HG02642 (cell line): Measurements from ENCODE around the gene FAM114A2.

Source experiments
- ATAC-seq: cut with Tn5 transposase; IDR thresholded peaks from one replicate; pipeline ENCODE4 v1.9.1; 2021; ENCODE audit warnings: mild to moderate bottlenecking; ENCODE audit not compliant: unreplicated experiment, poor library complexity

The FAM114A2 gene

DNA sequence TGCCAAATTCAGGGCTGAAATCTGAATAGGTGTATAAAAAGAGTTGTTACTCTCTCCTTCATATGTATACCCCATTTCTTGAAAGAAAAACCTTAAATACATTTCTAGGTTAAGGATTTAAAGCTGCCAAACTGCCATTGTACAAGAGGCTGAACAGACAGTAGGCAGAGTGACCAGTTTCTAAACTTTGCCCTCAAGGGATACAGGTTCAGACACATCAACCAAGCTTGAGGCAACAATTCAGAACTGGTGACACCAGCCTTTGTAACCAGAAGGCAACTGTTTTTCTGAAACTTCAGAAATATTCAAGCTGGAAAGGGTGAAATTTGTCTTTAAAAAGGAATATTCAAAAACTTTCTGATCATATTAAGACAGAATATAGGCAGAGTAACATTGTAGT is 47.5 kb downstream of the FAM114A2 start:
- no peak for ATAC-seq

DNA sequence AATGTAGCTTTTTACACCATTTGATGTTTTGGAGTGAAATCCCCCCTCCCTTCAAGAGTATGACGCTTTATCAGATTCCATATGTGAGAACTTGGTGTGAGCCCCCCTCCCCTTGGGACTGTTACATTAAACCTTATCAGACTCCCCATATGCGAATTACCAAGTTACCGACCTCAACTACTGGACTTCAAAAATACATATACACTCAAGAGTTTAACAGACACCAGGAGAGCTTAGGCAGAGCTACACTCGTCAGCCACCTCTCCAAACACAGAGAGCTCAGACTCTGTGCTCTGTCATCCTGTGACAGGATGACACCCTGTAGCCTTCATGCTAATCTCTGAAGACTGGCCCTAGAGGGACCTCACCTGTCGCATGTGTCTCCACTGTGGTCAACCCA is 50.2 kb downstream of the FAM114A2 start:
- no peak for ATAC-seq

- no peak for ATAC-seq
Observed at GRCh38 chr5:153987301-153987700, 51.4 kb downstream of the FAM114A2 start.

- ATAC-seq: no peak
Observed at GRCh38 chr5:153985498-153985897, 53.2 kb downstream of the FAM114A2 start.

DNA sequence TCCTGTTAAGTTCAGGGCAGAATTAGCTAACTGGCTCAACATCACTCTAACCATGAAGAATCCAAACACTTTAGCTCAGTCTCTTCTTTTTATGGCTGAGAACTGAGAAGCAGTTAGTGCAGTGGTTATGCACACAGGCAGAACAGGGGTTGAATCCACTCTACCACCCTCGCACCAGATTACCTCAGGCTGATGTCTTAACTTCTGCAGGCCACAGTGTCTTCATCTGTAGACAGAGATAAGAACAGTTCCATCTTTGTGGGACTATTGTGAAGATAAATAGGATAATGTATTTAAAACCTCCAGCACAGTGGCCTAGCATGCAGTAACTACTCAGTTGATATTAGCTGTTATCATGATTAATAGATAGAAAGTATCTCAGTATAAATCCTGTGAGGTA is 54.8 kb downstream of the FAM114A2 start:
- ATAC-seq: no peak

DNA sequence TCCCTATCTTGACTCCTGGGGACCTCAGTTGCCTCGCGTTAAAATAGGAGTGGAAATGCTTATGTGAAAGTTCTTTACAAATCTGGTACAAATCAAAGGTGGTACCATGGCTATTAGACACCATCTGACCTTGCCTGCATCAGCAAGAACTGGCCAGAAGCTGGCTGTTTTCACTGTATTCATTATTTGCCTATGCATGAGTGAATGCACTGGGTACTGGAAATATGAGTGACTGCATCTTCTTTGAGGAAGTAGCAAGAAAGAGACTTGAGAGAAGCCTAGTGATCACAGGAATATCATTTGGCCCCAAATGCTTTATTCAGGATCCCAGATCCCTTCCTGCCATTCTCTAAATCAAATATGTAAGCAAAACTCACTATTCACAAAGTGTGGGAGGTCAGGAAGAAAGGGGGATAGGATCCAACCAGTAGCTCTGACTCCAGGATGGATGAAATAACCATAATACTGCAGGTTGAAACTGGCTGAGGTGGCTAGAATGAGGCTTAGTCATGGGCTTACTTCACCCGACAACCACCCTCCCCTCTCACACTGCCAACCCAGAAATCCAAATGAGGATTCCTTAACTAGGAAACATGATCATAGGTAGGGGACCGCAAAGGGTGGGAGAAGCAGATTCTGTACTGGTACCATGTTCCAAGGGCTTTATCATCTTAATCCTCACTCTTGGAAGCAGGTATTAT is 56.7 kb downstream of the FAM114A2 start:
- ATAC-seq: no peak

DNA sequence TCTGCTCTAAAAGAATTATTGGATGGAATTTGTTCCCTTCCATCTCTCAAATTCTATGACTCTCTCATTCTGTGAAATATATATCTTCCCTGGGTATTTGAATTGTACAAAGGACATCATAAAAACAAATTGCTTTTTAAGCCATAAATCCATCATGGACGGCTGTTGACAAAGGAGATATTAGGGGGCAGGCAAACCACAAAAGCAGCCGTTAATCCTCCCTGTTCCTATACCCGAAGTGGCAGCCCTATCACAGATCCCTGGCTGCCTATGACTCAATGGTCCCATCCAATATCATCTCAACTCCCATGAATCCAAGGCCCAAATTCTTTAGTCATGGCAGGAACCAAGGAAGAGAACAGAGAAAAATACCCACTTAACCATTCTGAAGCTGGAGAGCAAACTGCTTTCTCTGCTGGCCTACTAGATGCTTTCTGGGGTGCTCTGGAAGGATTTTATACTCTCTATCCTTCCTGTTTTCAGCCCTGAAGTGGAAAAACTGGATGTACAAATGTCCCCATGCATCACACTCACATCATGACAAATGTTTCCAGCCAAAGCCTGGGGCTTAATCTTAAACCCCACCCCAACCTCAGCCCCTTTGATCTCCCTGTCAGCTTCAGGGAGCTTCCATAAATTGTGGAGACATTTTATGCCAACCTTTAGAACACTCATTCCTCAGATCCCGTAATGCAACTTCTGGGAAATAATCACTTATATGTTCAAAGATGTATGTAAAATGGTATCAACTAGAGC is 59.5 kb downstream of the FAM114A2 start:
- ATAC-seq: no peak

- no peak for ATAC-seq
Observed at GRCh38 chr5:153974813-153975163, 63.9 kb downstream of the FAM114A2 start.

GRCh38 chr5:153974131-153974812 is 64.4 kb downstream of the FAM114A2 start:
- ATAC-seq: no peak

DNA sequence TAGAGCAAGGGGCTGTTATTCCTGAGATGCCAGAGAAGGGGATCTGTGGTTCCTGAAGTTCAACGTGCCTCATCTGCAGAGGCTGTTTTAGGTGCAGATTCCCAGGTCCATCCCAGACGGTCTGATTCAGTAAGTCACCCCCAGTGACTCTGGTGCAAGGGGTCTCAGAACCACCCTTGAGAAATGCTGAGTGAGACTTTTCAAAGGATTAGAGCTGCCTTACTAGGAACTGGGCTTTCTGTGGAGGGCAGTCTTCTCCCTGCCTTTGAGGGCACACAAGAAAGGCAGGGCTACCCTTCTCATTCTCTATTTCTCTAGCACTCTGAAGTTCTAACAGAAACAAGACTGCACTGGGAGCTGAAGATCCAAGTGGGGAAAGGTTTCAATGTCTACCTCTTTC is 66.5 kb downstream of the FAM114A2 start:
- ATAC-seq: no peak

- ATAC-seq: no peak
Observed at GRCh38 chr5:153970496-153970895, 68.2 kb downstream of the FAM114A2 start.

- no peak for ATAC-seq
Observed at GRCh38 chr5:153969563-153969895, 69.2 kb downstream of the FAM114A2 start.

GRCh38 chr5:153968761-153969562 is 69.7 kb downstream of the FAM114A2 start:
- ATAC-seq: no peak

DNA sequence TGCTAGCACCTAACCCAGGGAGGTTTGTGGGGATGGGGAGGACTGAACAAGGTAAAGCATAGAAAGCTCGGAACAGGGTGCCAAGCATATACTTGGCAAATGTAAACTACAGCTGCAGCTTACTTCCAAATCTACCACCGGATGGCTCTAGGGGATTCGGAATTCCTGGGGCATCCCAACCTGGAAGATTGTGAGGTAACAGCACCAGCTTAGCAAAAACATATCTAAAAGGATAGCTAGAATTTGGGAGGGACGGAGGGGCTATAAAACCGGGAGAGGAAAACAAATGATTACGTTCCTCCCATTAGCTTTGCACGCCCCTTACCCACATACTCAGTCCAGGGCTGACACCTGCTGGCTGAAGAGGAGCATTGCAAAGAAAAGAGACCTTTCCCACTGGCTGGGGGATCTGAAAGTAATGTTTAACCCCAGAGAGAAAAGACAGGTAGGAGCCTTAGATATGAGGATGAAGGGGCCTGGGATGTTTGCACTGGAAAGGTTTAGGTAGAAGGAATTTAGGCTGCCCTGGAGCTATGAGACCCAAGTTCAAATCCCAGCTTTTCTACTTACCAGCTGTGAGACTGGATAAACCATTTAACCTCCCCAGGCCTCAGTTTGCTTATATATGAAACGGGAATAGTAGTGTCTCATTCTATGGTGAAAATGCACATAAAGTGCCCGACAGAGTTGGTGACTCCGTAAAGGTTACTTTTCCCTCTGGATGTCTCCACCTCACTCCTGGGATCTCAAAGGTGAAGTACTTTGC is 73.6 kb downstream of the FAM114A2 start:
- ATAC-seq: peak; percentile 82

- no peak for ATAC-seq
Observed at GRCh38 chr5:153964191-153964879, 74.4 kb downstream of the FAM114A2 start.

- no peak for ATAC-seq
Observed at GRCh38 chr5:153960269-153961215, 78.2 kb downstream of the FAM114A2 start.

GRCh38 chr5:153959134-153959957 is 79.4 kb downstream of the FAM114A2 start:
- no peak for ATAC-seq

GRCh38 chr5:153957205-153957604 is 81.5 kb downstream of the FAM114A2 start:
- no peak for ATAC-seq
